Kidney epithelial cell (primary cell): Measurements from ENCODE around the gene CCR5AS.
"Not testable (repeated sequence)": the region's sequence is repeated elsewhere in the genome, so short reads cannot be mapped to it uniquely, and the experiment has no call there.

ENCODE experiments used
- DNase-seq: peaks from one replicate; pipeline ENCODE4 v3.0.0-alpha.2; 2010; ENCODE audit warnings: low read depth
- H3K27me3 ChIP-seq: 2 replicates; pipeline ENCODE4 v1.6.0; 2011; ENCODE audit warnings: low read length; ENCODE audit not compliant: control insufficient read depth, insufficient read depth
- H3K36me3 ChIP-seq: 2 replicates; pipeline ENCODE4 v1.5.1; 2011; ENCODE audit warnings: low read length; ENCODE audit not compliant: control insufficient read depth, insufficient read depth
- H3K4me3 ChIP-seq: 2 replicates; pipeline ENCODE4 v1.5.1; 2011; ENCODE audit warnings: low read depth, mild to moderate bottlenecking, control low read depth, low read length
- TF ChIP-seq, protein P1 (sequence below): IDR thresholded peaks from 2 replicates; pipeline ENCODE4 v1.5.1; 2011; ENCODE audit warnings: mild to moderate bottlenecking, moderate library complexity, low read length, control low read depth, inconsistent platforms; ENCODE audit not compliant: insufficient read depth, poor library complexity, severe bottlenecking

CCR5AS gene

GRCh38 chr3:46397111-46397510 lies 9.8 kb downstream of the CCR5AS start:
- TF ChIP-seq, protein P1, sequence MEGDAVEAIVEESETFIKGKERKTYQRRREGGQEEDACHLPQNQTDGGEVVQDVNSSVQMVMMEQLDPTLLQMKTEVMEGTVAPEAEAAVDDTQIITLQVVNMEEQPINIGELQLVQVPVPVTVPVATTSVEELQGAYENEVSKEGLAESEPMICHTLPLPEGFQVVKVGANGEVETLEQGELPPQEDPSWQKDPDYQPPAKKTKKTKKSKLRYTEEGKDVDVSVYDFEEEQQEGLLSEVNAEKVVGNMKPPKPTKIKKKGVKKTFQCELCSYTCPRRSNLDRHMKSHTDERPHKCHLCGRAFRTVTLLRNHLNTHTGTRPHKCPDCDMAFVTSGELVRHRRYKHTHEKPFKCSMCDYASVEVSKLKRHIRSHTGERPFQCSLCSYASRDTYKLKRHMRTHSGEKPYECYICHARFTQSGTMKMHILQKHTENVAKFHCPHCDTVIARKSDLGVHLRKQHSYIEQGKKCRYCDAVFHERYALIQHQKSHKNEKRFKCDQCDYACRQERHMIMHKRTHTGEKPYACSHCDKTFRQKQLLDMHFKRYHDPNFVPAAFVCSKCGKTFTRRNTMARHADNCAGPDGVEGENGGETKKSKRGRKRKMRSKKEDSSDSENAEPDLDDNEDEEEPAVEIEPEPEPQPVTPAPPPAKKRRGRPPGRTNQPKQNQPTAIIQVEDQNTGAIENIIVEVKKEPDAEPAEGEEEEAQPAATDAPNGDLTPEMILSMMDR, result no peak
- no peak for DNase-seq
- Histone ChIP-seq H3K4me3 (no peak overlapping the region), H3K27me3 (no peaks in the 10 kb centered on the region), H3K36me3 (no peaks in the 10 kb centered on the region)

DNA sequence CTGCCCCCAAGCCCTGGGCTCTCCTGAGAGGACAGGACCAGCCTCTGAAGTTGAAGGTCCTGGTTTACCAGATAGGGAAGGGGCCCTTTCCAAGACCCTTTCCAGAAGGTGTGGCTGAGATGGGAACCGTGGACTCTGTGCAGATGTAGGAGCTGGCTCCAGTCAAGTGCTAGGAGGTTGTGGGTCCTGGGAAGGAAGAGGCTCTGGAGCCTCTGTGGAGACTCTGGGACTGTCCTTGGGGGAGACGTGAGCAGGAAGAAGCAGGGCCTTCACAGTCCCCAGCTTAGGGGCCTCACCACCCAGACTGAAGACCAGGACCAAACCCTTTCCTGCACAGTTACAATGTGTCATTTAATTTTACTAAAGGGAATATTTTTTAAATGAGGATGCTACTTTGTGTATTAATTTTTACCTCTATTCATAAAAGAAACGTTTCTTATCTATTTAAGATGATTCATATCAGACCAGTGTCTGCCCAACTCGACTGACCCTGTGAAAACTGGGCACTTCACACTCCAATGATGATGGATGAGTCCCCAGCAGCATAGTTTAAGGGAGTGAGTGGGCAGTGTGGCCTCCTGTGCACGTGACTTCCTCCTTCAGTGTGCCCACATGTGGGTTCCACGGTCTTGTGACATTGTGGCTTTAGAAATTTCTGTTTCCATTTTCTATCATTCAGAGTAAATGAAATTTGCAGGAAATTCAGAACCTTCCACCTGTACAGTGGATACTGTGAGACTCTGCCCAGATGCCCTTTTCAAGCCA lies 10.9 kb downstream of the CCR5AS start:
- H3K27me3 ChIP-seq, result no peaks in the 10 kb centered on the region
- DNase-seq, result no peak
- TF ChIP-seq, protein P1, result no peak
- no peak overlapping the region for H3K4me3 ChIP-seq
- no peaks in the 10 kb centered on the region for H3K36me3 ChIP-seq

DNA sequence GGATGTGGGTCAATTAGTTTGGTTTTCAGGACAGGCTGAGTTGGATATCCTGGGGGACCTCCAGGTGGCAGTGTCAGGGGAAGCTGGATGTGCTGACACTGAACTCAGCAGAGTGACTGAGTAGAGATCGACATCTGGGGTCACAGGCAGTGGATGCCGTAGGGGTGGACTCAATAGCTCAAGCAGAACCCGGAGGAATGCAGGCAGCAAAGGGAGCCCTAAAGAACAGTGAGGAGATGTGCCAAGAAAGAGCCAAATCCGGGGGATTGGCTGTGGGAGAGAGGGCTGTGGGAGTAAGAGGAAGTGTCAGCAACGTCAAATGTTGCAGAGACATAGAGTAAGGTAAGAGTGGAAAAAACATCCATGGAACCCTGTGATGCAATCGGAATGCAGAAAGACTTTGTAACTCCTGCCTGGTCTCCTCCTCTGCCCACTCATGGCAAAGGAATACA lies 11.6 kb downstream of the CCR5AS start:
- TF ChIP-seq, protein P1, result peak; percentile 13
- no peak overlapping the region for H3K4me3 ChIP-seq
- no peak for DNase-seq
- H3K36me3 ChIP-seq, result no peaks in the 10 kb centered on the region
- H3K27me3 ChIP-seq, result no peaks in the 10 kb centered on the region

- Histone ChIP-seq H3K27me3 (no peaks in the 10 kb centered on the region), H3K4me3 (no peak overlapping the region), H3K36me3 (no peaks in the 10 kb centered on the region)
- DNase-seq, result no peak
- TF ChIP-seq, protein P1, result no peak
These were observed 13.1 kb downstream of the CCR5AS start for GRCh38 chr3:46393554-46394434.

DNA sequence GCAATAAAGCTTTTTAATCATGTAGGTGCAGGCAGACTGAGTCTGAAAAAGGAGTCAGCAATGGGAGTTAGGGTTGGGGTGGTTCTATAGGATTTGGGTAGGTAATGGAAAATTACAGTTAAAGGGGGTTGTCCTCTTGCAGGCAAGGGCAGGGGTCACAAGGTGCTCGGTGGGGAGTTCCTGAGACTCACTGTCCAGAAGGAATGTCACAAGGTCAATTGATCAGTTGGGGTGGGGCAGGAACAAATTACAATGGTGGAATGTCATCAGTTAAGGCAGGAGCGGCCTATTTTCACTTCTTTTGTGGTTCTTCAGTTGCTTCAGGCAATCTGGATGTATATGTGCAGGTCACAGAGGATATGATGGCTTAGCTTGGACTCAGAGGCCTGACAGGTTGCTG lies 13.9 kb downstream of the CCR5AS start:
- Histone ChIP-seq H3K27me3 (no peaks in the 10 kb centered on the region), H3K36me3 (no peaks in the 10 kb centered on the region), H3K4me3 (no peak overlapping the region)
- TF ChIP-seq, protein P1, result no peak
- DNase-seq, result no peak

DNA sequence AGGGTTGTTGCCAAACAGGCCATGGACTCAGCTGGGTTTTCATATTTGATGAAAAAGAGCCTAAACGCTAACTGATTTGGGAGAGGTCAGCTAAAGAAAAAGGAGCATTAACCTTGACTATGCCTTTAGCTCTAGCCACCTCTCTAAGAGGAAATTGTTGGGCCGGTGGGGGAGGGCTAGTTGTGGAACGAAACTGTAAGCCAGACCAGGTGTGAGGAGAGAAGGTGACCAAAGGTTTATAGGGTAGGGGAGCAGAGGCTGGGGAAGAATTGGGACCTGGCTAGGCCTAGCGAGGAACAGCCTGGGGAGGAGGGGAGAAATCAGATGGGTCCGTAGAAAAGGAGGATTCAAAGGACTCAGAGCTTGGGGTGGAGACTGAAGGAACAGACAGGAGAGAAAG lies 15.3 kb downstream of the CCR5AS start:
- not testable (repeated sequence) for H3K27me3 ChIP-seq, H3K4me3 ChIP-seq, DNase-seq, H3K36me3 ChIP-seq
